K562 (cell line): ENCODE measurements around the gene SLC38A10. TPM values are rescaled to one million over a fixed set of nuclear protein-coding genes. Genes with fewer than 3 reads are reported as not detected.
A peak's percentile ranks its signal among the peaks of the same experiment; 100 is the strongest.

ENCODE experiments used
- ATAC-seq: fragments of 200-7000 bp; cut with Tn5 transposase; 3 replicates; pipeline ENCODE4 v1.9.1; 2020; ENCODE audit warnings: moderate library complexity
- BruUV-seq: library from RNA; stranded (reverse); fragments of 400-500 nt; replicated peaks from 2 replicates; lab custom pipeline; 2021; lab: Mats Ljungman, UMichigan
- CTCF ChIA-PET: fragments of 300-600 bp; formaldehyde crosslinking; extraction: SDS; loops from one replicate; lab custom pipeline; 2021; ENCODE audit warnings: low intra/inter-chr PET ratio; lab: Yijun Ruan, JAX
- POLR2A ChIA-PET: fragments of 300-600, 350-650 bp; sonication (Branson Sonifier 250); formaldehyde crosslinking; extraction: SDS; loops from one replicate; lab custom pipeline; 2021; ENCODE audit warnings: antibody characterized with exemption, inconsistent platforms; lab: Yijun Ruan, JAX
- DNase-seq, 4 experiments: peaks; one replicate each; pipeline versions ENCODE4 v3.0.0 to v3.0.0-alpha.2; 2011 to 2018; ENCODE audit warnings: low spot score in 3 of 4, mixed read lengths in 3 of 4; ENCODE audit errors: extremely low read depth in 1 of 4
- FAIRE-seq: peaks from 2 replicates; lab custom pipeline; 2011; peaks lifted over from hg19 to GRCh38; lab: Jason Lieb, UNC
- H2AFZ ChIP-seq: 2 replicates; pipeline ENCODE4 v1.6.0; 2011; ENCODE audit warnings: low read depth, low read length, control low read depth, inconsistent platforms
- H3K27ac ChIP-seq: fragments of 200-600 bp; 3 replicates; pipeline ENCODE4 v1.8.0; 2011; ENCODE audit warnings: low read depth, mild to moderate bottlenecking, control low read depth, inconsistent platforms, low read length, moderate library complexity, mixed read lengths; ENCODE audit errors: extremely low read depth
- H3K27me3 ChIP-seq, 2 experiments: fragments of 300-600 bp in 1 of 2; 2 replicates in 1 of 2; 3 replicates in 1 of 2; pipeline versions ENCODE4 v1.6.0 to v1.8.0; 2011; ENCODE audit warnings: inconsistent platforms in 2 of 2, low read length in 2 of 2, mild to moderate bottlenecking in 1 of 2, mixed read lengths in 1 of 2, moderate library complexity in 1 of 2; ENCODE audit not compliant: control insufficient read depth in 2 of 2, insufficient read depth in 2 of 2
- H3K36me3 ChIP-seq: fragments of 300-600 bp; 3 replicates; pipeline ENCODE4 v1.8.0; 2011; ENCODE audit warnings: mild to moderate bottlenecking, low read length, inconsistent platforms; ENCODE audit not compliant: control insufficient read depth, insufficient read depth
- H3K4me1 ChIP-seq, 2 experiments: fragments of 200-600 bp in 1 of 2; replicated peaks in 1 of 2; 2 replicates in 1 of 2; 3 replicates in 1 of 2; pipeline versions ENCODE4 v1.5.1 to v1.8.0; 2011; ENCODE audit warnings: inconsistent platforms in 2 of 2, low read length in 2 of 2, mild to moderate bottlenecking in 1 of 2, mixed read lengths in 1 of 2, moderate library complexity in 1 of 2; ENCODE audit not compliant: control insufficient read depth in 2 of 2, insufficient read depth in 2 of 2
- H3K4me2 ChIP-seq: 2 replicates; pipeline ENCODE4 v1.6.1; 2011; ENCODE audit warnings: low read length, control low read depth, inconsistent platforms, mixed read lengths; ENCODE audit not compliant: insufficient read depth
- H3K4me3 ChIP-seq: fragments of 200-600 bp; sonication (generic), shearing (Covaris generic); 2 replicates; pipeline ENCODE4 v1.5.1; 2016; ENCODE audit warnings: control low read depth, inconsistent platforms
- H3K79me2 ChIP-seq: fragments of 200-600 bp; 3 replicates; pipeline ENCODE4 v1.8.0; 2011; ENCODE audit warnings: low read length, inconsistent platforms; ENCODE audit not compliant: control insufficient read depth, insufficient read depth
- H3K9ac ChIP-seq, 2 experiments: 2 replicates each; pipeline versions ENCODE4 v1.6.0 to v1.6.1; 2011; ENCODE audit warnings: low read depth in 2 of 2, low read length in 2 of 2, control low read depth in 1 of 2, inconsistent platforms in 1 of 2, mild to moderate bottlenecking in 1 of 2, mixed read lengths in 1 of 2; ENCODE audit not compliant: insufficient read depth in 1 of 2
- H3K9me1 ChIP-seq: one replicate; pipeline ENCODE4 v1.6.0; 2011; ENCODE audit warnings: inconsistent platforms, mild to moderate bottlenecking, low read length, moderate library complexity; ENCODE audit not compliant: control insufficient read depth, insufficient read depth
- H3K9me3 ChIP-seq: replicated peaks from 2 replicates; pipeline ENCODE4 v1.5.1; 2011; ENCODE audit warnings: low read depth, low read length, inconsistent platforms; ENCODE audit not compliant: control insufficient read depth, insufficient read depth
- H4K20me1 ChIP-seq: replicated peaks from 2 replicates; pipeline ENCODE4 v1.6.1; 2011; ENCODE audit warnings: low read length, inconsistent platforms, mixed read lengths; ENCODE audit not compliant: control insufficient read depth, insufficient read depth
- CXXC5 ChIP-seq: fragments of 250-450 bp; sonication (Bioruptor Pico); IDR thresholded peaks from 2 replicates; pipeline ENCODE4 v1.8.0; 2022; ENCODE audit warnings: inconsistent platforms, mild to moderate bottlenecking, moderate library complexity
- EP400 ChIP-seq: fragments of 450-650 bp; IDR thresholded peaks from 2 replicates; pipeline ENCODE4 v1.6.1; 2017; ENCODE audit warnings: antibody characterized with exemption, mild to moderate bottlenecking, moderate library complexity
- FOXK1 ChIP-seq: sonication (generic); formaldehyde crosslinking; IDR thresholded peaks from 2 replicates; pipeline ENCODE4 v1.8.0; 2022; ENCODE audit warnings: missing genetic modification reagents, mild to moderate bottlenecking, borderline replicate concordance
- HES1 ChIP-seq: fragments of 450-650 bp; IDR thresholded peaks from 2 replicates; pipeline ENCODE4 v1.6.1; 2016; ENCODE audit warnings: low read depth, mild to moderate bottlenecking, moderate library complexity
- HMGN3 ChIP-seq: IDR thresholded peaks from 2 replicates; pipeline ENCODE4 v1.6.1; 2011; ENCODE audit warnings: borderline replicate concordance, low read depth, mild to moderate bottlenecking, mixed read lengths, low read length; ENCODE audit not compliant: insufficient read length; ENCODE audit errors: extremely low read depth
- KDM1A ChIP-seq, 2 experiments: fragments of 450-650 bp; IDR thresholded peaks; 2 replicates each; pipeline ENCODE4 v1.6.1; 2016; ENCODE audit warnings: mild to moderate bottlenecking in 2 of 2
- LARP7 ChIP-seq: fragments of 450-650 bp; IDR thresholded peaks from 2 replicates; pipeline ENCODE4 v1.6.1; 2016
- MTA1 ChIP-seq: fragments of 450-650 bp; IDR thresholded peaks from 2 replicates; pipeline ENCODE4 v1.6.1; 2017; ENCODE audit warnings: borderline replicate concordance
- NCOA4 ChIP-seq: fragments of 450-650 bp; IDR thresholded peaks from 2 replicates; pipeline ENCODE4 v1.6.1; 2018; ENCODE audit warnings: mild to moderate bottlenecking; ENCODE audit not compliant: partially characterized antibody
- NFIX ChIP-seq: fragments of 250-450 bp; sonication (Bioruptor Pico); IDR thresholded peaks from 2 replicates; pipeline ENCODE4 v1.4.0; 2020; ENCODE audit warnings: low read depth, mild to moderate bottlenecking, moderate library complexity
- RNF219 ChIP-seq: fragments of 250-450 bp; sonication (Bioruptor Pico); IDR thresholded peaks from 2 replicates; pipeline ENCODE4 v1.5.0; 2022; ENCODE audit warnings: mild to moderate bottlenecking
- STAG1 ChIP-seq: sonication (generic); formaldehyde crosslinking; IDR thresholded peaks from 2 replicates; pipeline ENCODE4 v1.5.0; 2020; ENCODE audit warnings: missing genetic modification reagents, borderline replicate concordance
- STAT5B ChIP-seq: fragments of 250-450 bp; sonication (Bioruptor Pico); IDR thresholded peaks from 2 replicates; pipeline ENCODE4 v1.8.0; 2021; ENCODE audit warnings: mild to moderate bottlenecking, inconsistent platforms
- TGIF2 ChIP-seq: sonication (generic); formaldehyde crosslinking; IDR thresholded peaks from 2 replicates; pipeline ENCODE4 v1.8.1; 2022; ENCODE audit warnings: mild to moderate bottlenecking, missing genetic modification reagents, moderate library complexity
- TRIM24 ChIP-seq, 2 experiments: fragments of 450-650 bp; IDR thresholded peaks; 2 replicates each; pipeline ENCODE4 v1.6.1; 2016
- ZBTB7A ChIP-seq: IDR thresholded peaks from 2 replicates; pipeline ENCODE4 v1.6.1; 2011; ENCODE audit warnings: low read depth, mild to moderate bottlenecking, low read length, moderate library complexity, borderline replicate concordance; ENCODE audit not compliant: control insufficient read depth
- ZKSCAN1 ChIP-seq: fragments of 150-350 bp; IDR thresholded peaks from 2 replicates; pipeline ENCODE4 v1.6.1; 2016; ENCODE audit warnings: low read depth, low read length
- ZNF174 ChIP-seq: fragments of 250-450 bp; sonication (Bioruptor Pico); IDR thresholded peaks from 2 replicates; pipeline ENCODE4 v1.4.0; 2020; ENCODE audit warnings: mild to moderate bottlenecking
- WGBS: fragments of 100-300 bp; shearing (Covaris generic); methylation state at CpG from one replicate; pipeline ENCODE4 v1.1.6; 2016; ENCODE audit warnings: low coverage, mixed read lengths; ENCODE audit not compliant: insufficient coverage; ENCODE audit errors: missing lambda C conversion rate; 5-methylcytosine and 5-hydroxymethylcytosine counted together
- in situ Hi-C: fragments of 300-500 bp; cut with MboI; formaldehyde crosslinking; loops from 4 replicates; pipeline ENCODE4 v1.15.0; 2018; ENCODE audit warnings: inconsistent platforms, mixed read lengths
- intact Hi-C: fragments of 100-400 bp; cut with micrococcal nuclease; formaldehyde crosslinking; loops from 2 replicates; pipeline ENCODE4 v1.14.2; 2022
- polyA plus RNA-seq, 8 experiments: library from polyadenylated mRNA; depleted of rRNA in 4 of 8; stranded (reverse) in 5 of 8; unstranded in 3 of 8; fragments of >200 nt; fragmentation: Nextera tagmentation in 2 of 8; fragmentation: Illumina TruSeq in 1 of 8; extraction: Ambion mirVana in 2 of 8; extraction: Trizol in 1 of 8; gene quantifications; 2 replicates each; pipeline versions ENCODE4 v1.2.1 to v1.2.3, GENCODE V29; 2011 to 2014; ENCODE audit warnings: inconsistent platforms in 1 of 8, missing spikeins in 1 of 8
- total RNA-seq, 7 experiments: library from RNA; depleted of rRNA in 6 of 7; stranded (reverse); fragments of >200 nt in 6 of 7; fragmentation: Illumina TruSeq in 2 of 7; extraction: Trizol in 2 of 7; gene quantifications; 2 replicates each; pipeline versions ENCODE4 v1.2.1 to v1.2.3, GENCODE V29; 2011 to 2021; ENCODE audit warnings: low replicate concordance in 1 of 7

SLC38A10 gene
- total and polyA plus RNA-seq, 9 of the 15 experiments (the other 6 are each of a cell fraction or from before 2014, with no cell fraction given), result 0.45 to 54.2 (median 13.8) TPM

GRCh38 chr17:81307636-81308560, 12.8 kb upstream of the SLC38A10 start (continued):
- TF ChIP-seq NCOA4, result no peak
- peak in 1 of 2 experiments; percentile 29; a peak in 2 of 4 replicates for TF ChIP-seq KDM1A (IDR thresholded peaks at IDR 0.05)
- TF ChIP-seq CXXC5 (CRISPR knock-in tag), result no peak
- no peak for TF ChIP-seq EP400
- TF ChIP-seq STAT5B (CRISPR knock-in tag), result no peak

- Histone ChIP-seq H3K27ac (no peak overlapping the region), H4K20me1 (no peaks in the 10 kb centered on the region), H3K9ac (peak overlapping the region in 1 of 2 experiments; percentile 38; a peak in 1 of 4 replicates), H3K36me3 (no peaks in the 10 kb centered on the region), H3K9me1 (no peaks in the 10 kb centered on the region), H3K4me2 (no peak overlapping the region), H3K9me3 (no peaks in the 10 kb centered on the region), H3K27me3 (no peaks in the 10 kb centered on the region), H3K4me1 (peaks cover 22 to 96% of the 10 kb centered on the region in 2 experiments), H3K4me3 (no peak overlapping the region), H2AFZ (no peak overlapping the region), H3K79me2 (no peaks in the 10 kb centered on the region; the same call in 2 of the 3 replicates)
- FAIRE-seq (no peak), ATAC-seq (no peak), DNase-seq (peak in 1 of 4 experiments; percentile 26)
- ChIA-PET POLR2A (interaction anchor here (0.5 to 1.9 kb wide), 5 partner anchors 8 to 1123 kb away, joined by 3 to 5 read pairs (median 3); partner anchors contain the start of gene SLC38A10), CTCF (no interaction called here)
- no TSS peak for BruUV-seq
- intact Hi-C loops (no loop called here), in situ Hi-C loops (no loop called here)
- 80% methylated on average over 13 of the region's 17 CpGs for WGBS
- TF ChIP-seq MTA1 (no peak), RNF219 (no peak), ZKSCAN1 (no peak), HES1 (no peak), NFIX (CRISPR knock-in tag) (no peak), TRIM24 (IDR thresholded peaks at IDR 0.05) (no peak), KDM1A (IDR thresholded peaks at IDR 0.05) (peak in 1 of 2 experiments; percentile 24; a peak in 1 of 4 replicates), LARP7 (no peak), HMGN3 (no peak), TGIF2 (no peak), FOXK1 (CRISPR knock-in tag) (no peak), ZNF174 (CRISPR knock-in tag) (no peak), ZBTB7A (no peak), STAG1 (CRISPR knock-in tag) (no peak)
These were observed 11.9 kb upstream of the SLC38A10 start for GRCh38 chr17:81306898-81307510.
